Liver (tissue), 3 donors: ENCODE data around the gene PLXDC1.

Source experiments
- CTCF ChIP-seq: fragments of 150-350 bp; IDR thresholded peaks from 2 replicates; pipeline ENCODE4 v1.5.1; 2017; ENCODE audit warnings: improper control_type of control experiment, low read depth, low read length; ENCODE audit not compliant: missing input control
- EGR1 ChIP-seq, 2 donors: IDR thresholded peaks; 2 replicates each; pipeline ENCODE4 v1.6.1; 2016 to 2018; ENCODE audit warnings: antibody characterized with exemption in 2 of 2, low read depth in 2 of 2
- GABPA ChIP-seq, 2 donors: IDR thresholded peaks in 1 of 2; conservative IDR thresholded peaks in 1 of 2; 2 replicates each; pipeline ENCODE4 v1.6.1; 2016; ENCODE audit warnings: antibody characterized with exemption in 2 of 2, mild to moderate bottlenecking in 1 of 2, moderate library complexity in 1 of 2
- MAX ChIP-seq: IDR thresholded peaks from 2 replicates; pipeline ENCODE4 v1.6.1; 2016; ENCODE audit warnings: antibody characterized with exemption
- NR2F2 ChIP-seq: IDR thresholded peaks from 2 replicates; pipeline ENCODE4 v1.6.1; 2016; ENCODE audit warnings: antibody characterized with exemption
- RAD21 ChIP-seq, 2 donors: IDR thresholded peaks; 2 replicates each; pipeline ENCODE4 v1.6.1; 2016; ENCODE audit warnings: antibody characterized with exemption in 2 of 2, mild to moderate bottlenecking in 2 of 2
- RXRA ChIP-seq, 2 donors: IDR thresholded peaks; 2 replicates each; pipeline ENCODE4 v1.6.1; 2017 to 2018; ENCODE audit warnings: antibody characterized with exemption in 2 of 2, mild to moderate bottlenecking in 1 of 2
- SP1 ChIP-seq: IDR thresholded peaks from 2 replicates; pipeline ENCODE4 v1.6.1; 2018; ENCODE audit warnings: antibody characterized with exemption, mild to moderate bottlenecking
- YY1 ChIP-seq: IDR thresholded peaks from 2 replicates; pipeline ENCODE4 v1.6.1; 2016; ENCODE audit warnings: antibody characterized with exemption, mild to moderate bottlenecking
- ZBTB33 ChIP-seq: IDR thresholded peaks from 2 replicates; pipeline ENCODE4 v1.6.1; 2016; ENCODE audit warnings: antibody characterized with exemption
- donor health status: healthy.
- donor health status: healthy.

- TF ChIP-seq RAD21 (IDR thresholded peaks at IDR 0.05) = no peak
- no peak for TF ChIP-seq SP1
- no peak for TF ChIP-seq CTCF
- TF ChIP-seq EGR1 (IDR thresholded peaks at IDR 0.05; ENCODE audit: low read depth in 2 of 2) = no peak
- TF ChIP-seq MAX = no peak
- no peak for TF ChIP-seq RXRA (IDR thresholded peaks at IDR 0.05)
- no peak for TF ChIP-seq YY1
- TF ChIP-seq NR2F2 = no peak
- no peak for TF ChIP-seq GABPA (IDR thresholded peaks at IDR 0.05 in 1 of 2, conservative IDR thresholded peaks at IDR 0.05 in 1 of 2)
- no peak for TF ChIP-seq ZBTB33
These were observed 58.7 kb downstream of the PLXDC1 start for GRCh38 chr17:39092692-39093230.
